ENCODE results near the gene SIK2. TPM values are rescaled to one million over a fixed set of nuclear protein-coding genes. Genes with fewer than 3 reads are reported as not detected.
"Not testable (repeated sequence)": the region's sequence is repeated elsewhere in the genome, so short reads cannot be mapped to it uniquely, and the experiment has no call there.

Gene SIK2
- total RNA-seq, 1 donor, result 2.4 TPM

GRCh38 chr11:111707039-111707690 is 104.9 kb downstream of the SIK2 start:
- no peaks in the 10 kb centered on the region for H3K9me3 ChIP-seq (ENCODE audit: low read depth, low read length)
- H3K4me1 ChIP-seq (ENCODE audit: insufficient read depth, low read length), result no peaks in the 10 kb centered on the region
- H3K27me3 ChIP-seq (ENCODE audit: insufficient read depth, low read length), result no peaks in the 10 kb centered on the region
- no peak overlapping the region for H3K4me3 ChIP-seq (ENCODE audit: low read length)

- Histone ChIP-seq H3K4me3 (ENCODE audit: low read length) (no peak overlapping the region), H3K9me3 (ENCODE audit: low read depth, low read length) (no peaks in the 10 kb centered on the region), H3K4me1 (ENCODE audit: insufficient read depth, low read length) (no peaks in the 10 kb centered on the region), H3K27me3 (ENCODE audit: insufficient read depth, low read length) (no peaks in the 10 kb centered on the region)
Observed at GRCh38 chr11:111707691-111708067, 105.4 kb downstream of the SIK2 start.

- H3K4me1 ChIP-seq (ENCODE audit: insufficient read depth, low read length), result peaks cover 13% of the 10 kb centered on the region
- H3K27me3 ChIP-seq (ENCODE audit: insufficient read depth, low read length), result no peaks in the 10 kb centered on the region
- no peaks in the 10 kb centered on the region for H3K9me3 ChIP-seq (ENCODE audit: low read depth, low read length)
- no peak overlapping the region for H3K4me3 ChIP-seq (ENCODE audit: low read length)
Observed at GRCh38 chr11:111714522-111714921, 112.3 kb downstream of the SIK2 start.

GRCh38 chr11:111715142-111715816 is 113.0 kb downstream of the SIK2 start:
- H3K27me3 ChIP-seq (ENCODE audit: insufficient read depth, low read length), result no peaks in the 10 kb centered on the region
- H3K4me1 ChIP-seq (ENCODE audit: insufficient read depth, low read length), result peaks cover 13% of the 10 kb centered on the region
- no peaks in the 10 kb centered on the region for H3K9me3 ChIP-seq (ENCODE audit: low read depth, low read length)
- H3K4me3 ChIP-seq (ENCODE audit: low read length), result no peak overlapping the region

- H3K9me3 ChIP-seq (ENCODE audit: low read depth, low read length); H3K27me3 ChIP-seq (ENCODE audit: insufficient read depth, low read length); H3K4me3 ChIP-seq (ENCODE audit: low read length): not testable (repeated sequence)
- peaks cover 13% of the 10 kb centered on the region for H3K4me1 ChIP-seq (ENCODE audit: insufficient read depth, low read length)
Observed at GRCh38 chr11:111717660-111718059, 115.4 kb downstream of the SIK2 start.

GRCh38 chr11:111718436-111718835 is 116.2 kb downstream of the SIK2 start:
- no peaks in the 10 kb centered on the region for H3K9me3 ChIP-seq (ENCODE audit: low read depth, low read length)
- no peak overlapping the region for H3K4me3 ChIP-seq (ENCODE audit: low read length)
- H3K4me1 ChIP-seq (ENCODE audit: insufficient read depth, low read length), result peaks cover 13% of the 10 kb centered on the region
- H3K27me3 ChIP-seq (ENCODE audit: insufficient read depth, low read length), result no peaks in the 10 kb centered on the region

- H3K4me1 ChIP-seq (ENCODE audit: insufficient read depth, low read length), result peaks cover 13% of the 10 kb centered on the region
- no peaks in the 10 kb centered on the region for H3K27me3 ChIP-seq (ENCODE audit: insufficient read depth, low read length)
- H3K4me3 ChIP-seq (ENCODE audit: low read length), result no peak overlapping the region
- H3K9me3 ChIP-seq (ENCODE audit: low read depth, low read length), result no peaks in the 10 kb centered on the region
Observed at GRCh38 chr11:111718859-111719258, 116.6 kb downstream of the SIK2 start.

GRCh38 chr11:111719379-111719778 is 117.1 kb downstream of the SIK2 start:
- Histone ChIP-seq H3K4me3 (ENCODE audit: low read length) (no peak overlapping the region), H3K27me3 (ENCODE audit: insufficient read depth, low read length) (no peaks in the 10 kb centered on the region), H3K4me1 (ENCODE audit: insufficient read depth, low read length) (peaks cover 8% of the 10 kb centered on the region), H3K9me3 (ENCODE audit: low read depth, low read length) (no peaks in the 10 kb centered on the region)

- H3K4me1 ChIP-seq (ENCODE audit: insufficient read depth, low read length), result no peaks in the 10 kb centered on the region
- H3K4me3 ChIP-seq (ENCODE audit: low read length), result no peak overlapping the region
- H3K27me3 ChIP-seq (ENCODE audit: insufficient read depth, low read length), result no peaks in the 10 kb centered on the region
- H3K9me3 ChIP-seq (ENCODE audit: low read depth, low read length), result no peaks in the 10 kb centered on the region
Observed at GRCh38 chr11:111720801-111721494, 118.7 kb downstream of the SIK2 start.

- Histone ChIP-seq H3K27me3 (ENCODE audit: insufficient read depth, low read length) (no peaks in the 10 kb centered on the region), H3K9me3 (ENCODE audit: low read depth, low read length) (no peaks in the 10 kb centered on the region), H3K4me3 (ENCODE audit: low read length) (no peak overlapping the region), H3K4me1 (ENCODE audit: insufficient read depth, low read length) (no peaks in the 10 kb centered on the region)
Observed at GRCh38 chr11:111722501-111722900, 120.3 kb downstream of the SIK2 start.

GRCh38 chr11:111723595-111723994 is 121.3 kb downstream of the SIK2 start:
- Histone ChIP-seq H3K4me1 (ENCODE audit: insufficient read depth, low read length) (no peaks in the 10 kb centered on the region), H3K9me3 (ENCODE audit: low read depth, low read length) (no peaks in the 10 kb centered on the region), H3K4me3 (ENCODE audit: low read length) (no peak overlapping the region), H3K27me3 (ENCODE audit: insufficient read depth, low read length) (no peaks in the 10 kb centered on the region)

GRCh38 chr11:111724615-111725129 is 122.4 kb downstream of the SIK2 start:
- H3K4me3 ChIP-seq (ENCODE audit: low read length), result no peak overlapping the region
- H3K27me3 ChIP-seq (ENCODE audit: insufficient read depth, low read length), result no peaks in the 10 kb centered on the region
- no peaks in the 10 kb centered on the region for H3K4me1 ChIP-seq (ENCODE audit: insufficient read depth, low read length)
- no peaks in the 10 kb centered on the region for H3K9me3 ChIP-seq (ENCODE audit: low read depth, low read length)

GRCh38 chr11:111725621-111726020 is 123.4 kb downstream of the SIK2 start:
- no peaks in the 10 kb centered on the region for H3K27me3 ChIP-seq (ENCODE audit: insufficient read depth, low read length)
- H3K4me3 ChIP-seq (ENCODE audit: low read length), result no peak overlapping the region
- H3K9me3 ChIP-seq (ENCODE audit: low read depth, low read length), result no peaks in the 10 kb centered on the region
- H3K4me1 ChIP-seq (ENCODE audit: insufficient read depth, low read length), result no peaks in the 10 kb centered on the region

GRCh38 chr11:111726301-111726713 is 124.1 kb downstream of the SIK2 start:
- no peak overlapping the region for H3K4me3 ChIP-seq (ENCODE audit: low read length)
- H3K27me3 ChIP-seq (ENCODE audit: insufficient read depth, low read length), result no peaks in the 10 kb centered on the region
- no peaks in the 10 kb centered on the region for H3K4me1 ChIP-seq (ENCODE audit: insufficient read depth, low read length)
- no peaks in the 10 kb centered on the region for H3K9me3 ChIP-seq (ENCODE audit: low read depth, low read length)

GRCh38 chr11:111727431-111727830 is 125.2 kb downstream of the SIK2 start:
- H3K27me3 ChIP-seq (ENCODE audit: insufficient read depth, low read length), result no peaks in the 10 kb centered on the region
- no peaks in the 10 kb centered on the region for H3K4me1 ChIP-seq (ENCODE audit: insufficient read depth, low read length)
- H3K4me3 ChIP-seq (ENCODE audit: low read length), result no peak overlapping the region
- no peaks in the 10 kb centered on the region for H3K9me3 ChIP-seq (ENCODE audit: low read depth, low read length)

All from mononuclear cell (primary cell).